GM12801 (cell line): ENCODE measurements around the gene UNC5CL.

Source experiments
- TF ChIP-seq, protein P1 (sequence below): IDR thresholded peaks from one replicate; pipeline ENCODE4 v1.5.1; 2011; ENCODE audit warnings: control low read depth; ENCODE audit not compliant: insufficient read length; ENCODE audit errors: extremely low read depth

Gene UNC5CL

GRCh38 chr6:41077536-41077935, 38.5 kb upstream of the UNC5CL start:
- TF ChIP-seq, protein P1, sequence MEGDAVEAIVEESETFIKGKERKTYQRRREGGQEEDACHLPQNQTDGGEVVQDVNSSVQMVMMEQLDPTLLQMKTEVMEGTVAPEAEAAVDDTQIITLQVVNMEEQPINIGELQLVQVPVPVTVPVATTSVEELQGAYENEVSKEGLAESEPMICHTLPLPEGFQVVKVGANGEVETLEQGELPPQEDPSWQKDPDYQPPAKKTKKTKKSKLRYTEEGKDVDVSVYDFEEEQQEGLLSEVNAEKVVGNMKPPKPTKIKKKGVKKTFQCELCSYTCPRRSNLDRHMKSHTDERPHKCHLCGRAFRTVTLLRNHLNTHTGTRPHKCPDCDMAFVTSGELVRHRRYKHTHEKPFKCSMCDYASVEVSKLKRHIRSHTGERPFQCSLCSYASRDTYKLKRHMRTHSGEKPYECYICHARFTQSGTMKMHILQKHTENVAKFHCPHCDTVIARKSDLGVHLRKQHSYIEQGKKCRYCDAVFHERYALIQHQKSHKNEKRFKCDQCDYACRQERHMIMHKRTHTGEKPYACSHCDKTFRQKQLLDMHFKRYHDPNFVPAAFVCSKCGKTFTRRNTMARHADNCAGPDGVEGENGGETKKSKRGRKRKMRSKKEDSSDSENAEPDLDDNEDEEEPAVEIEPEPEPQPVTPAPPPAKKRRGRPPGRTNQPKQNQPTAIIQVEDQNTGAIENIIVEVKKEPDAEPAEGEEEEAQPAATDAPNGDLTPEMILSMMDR = no peak

DNA sequence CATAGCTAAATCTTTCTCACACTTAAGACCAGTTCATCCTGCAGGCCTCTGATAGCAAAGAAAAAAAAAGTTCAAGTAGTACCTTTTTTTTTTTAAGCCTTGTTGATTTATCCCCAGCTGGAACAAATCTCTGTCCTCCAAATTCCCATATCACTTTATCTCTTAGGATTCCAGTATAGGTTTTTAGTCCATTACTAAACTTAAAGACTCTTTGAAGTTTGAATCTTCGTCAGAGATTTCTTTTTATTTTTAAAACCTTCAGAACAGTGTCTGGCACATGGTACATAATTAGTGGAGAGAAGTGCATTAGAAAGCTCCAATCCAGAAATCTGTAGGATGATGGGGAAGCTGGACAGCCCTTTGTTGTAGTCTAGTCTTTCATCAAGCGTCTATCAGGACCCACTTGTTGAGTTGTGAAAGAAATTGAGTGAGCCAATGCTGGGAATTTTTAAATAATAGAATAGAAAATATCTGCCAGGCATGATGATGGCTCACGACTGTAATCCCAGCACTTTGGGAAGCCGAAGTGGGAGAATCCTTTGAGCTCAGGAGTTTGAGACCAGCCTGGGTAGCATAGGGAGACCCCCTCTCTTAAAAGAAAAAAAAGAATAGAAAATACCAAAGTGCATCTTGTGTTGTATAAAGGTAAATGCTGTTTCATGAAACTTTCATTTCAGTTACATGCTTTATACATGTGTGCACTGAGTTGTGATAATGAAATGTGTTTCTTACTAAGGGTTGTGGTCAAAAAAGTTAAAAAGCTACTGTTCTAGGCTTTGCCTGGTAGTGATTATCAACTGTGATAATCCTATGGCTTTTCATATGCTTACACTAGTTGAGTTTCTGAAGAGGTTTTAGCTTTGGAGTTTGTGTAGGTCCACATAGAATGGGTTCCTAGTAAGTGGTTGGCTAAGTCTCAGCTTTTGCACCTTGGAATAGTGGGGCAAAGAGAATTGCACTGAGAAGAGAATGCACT, 36.9 kb upstream of the UNC5CL start:
- TF ChIP-seq, protein P1 = no peak

- TF ChIP-seq, protein P1 = no peak
These were observed 35.8 kb upstream of the UNC5CL start for GRCh38 chr6:41074692-41075436.

DNA sequence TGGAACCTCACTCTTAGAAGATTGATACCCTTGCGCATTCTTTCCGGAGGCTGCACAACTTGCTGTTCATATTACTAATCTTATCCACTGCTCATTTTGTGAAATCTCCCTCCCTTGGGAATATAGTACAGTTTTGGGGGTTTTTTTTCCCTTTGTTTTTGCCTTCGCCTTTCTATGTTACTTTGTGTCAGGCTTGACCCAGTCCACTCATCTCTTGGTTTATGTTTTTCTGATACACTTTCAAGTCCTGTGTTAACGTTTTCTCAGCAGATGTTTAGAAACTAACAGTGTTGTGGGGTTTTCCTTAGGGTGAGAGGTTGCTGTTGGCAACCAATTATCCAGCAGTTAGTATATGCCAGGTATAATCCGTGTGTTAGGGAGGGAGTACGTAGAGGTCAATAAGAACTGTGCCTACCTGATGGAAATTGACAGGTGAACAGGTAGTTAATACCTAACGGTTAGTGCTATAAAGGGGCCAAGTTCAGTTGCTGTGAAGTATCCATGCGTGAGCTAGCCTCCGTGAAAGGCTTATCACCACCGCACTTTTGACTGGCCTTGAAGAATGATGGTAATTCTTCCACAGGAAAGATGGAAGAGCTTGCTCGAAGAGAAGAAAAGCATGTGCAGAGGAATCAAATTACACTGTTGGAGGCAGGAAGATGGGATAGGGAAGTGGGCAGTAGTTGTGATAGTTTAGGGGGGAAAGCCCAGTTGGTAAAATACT, 35.1 kb upstream of the UNC5CL start:
- TF ChIP-seq, protein P1 = no peak

GRCh38 chr6:41073203-41073967, 34.4 kb upstream of the UNC5CL start:
- TF ChIP-seq, protein P1 = no peak

GRCh38 chr6:41072836-41073202, 33.8 kb upstream of the UNC5CL start, which contains the start of gene NFYA:
TSS of gene NFYA (plus strand) at chr6:41072974. CDS start at chr6:41079090, 6,116 bp downstream.
- TF ChIP-seq, protein P1 = no peak
